HepG2 (cell line): ENCODE data around the gene DDIT4. TPM values are rescaled to one million over a fixed set of nuclear protein-coding genes. Genes with fewer than 3 reads are reported as not detected.

Source experiments
- BATF2 ChIP-seq: sonication (generic); formaldehyde crosslinking; IDR thresholded peaks from 2 replicates; pipeline ENCODE4 v1.8.0; 2022; ENCODE audit warnings: mild to moderate bottlenecking, missing genetic modification reagents, moderate library complexity
- GPBP1L1 ChIP-seq: sonication (generic); formaldehyde crosslinking; IDR thresholded peaks from 2 replicates; pipeline ENCODE4 v1.5.0; 2020; ENCODE audit warnings: mild to moderate bottlenecking, missing genetic modification reagents
- HIC2 ChIP-seq: sonication (generic); formaldehyde crosslinking; IDR thresholded peaks from 2 replicates; pipeline ENCODE4 v1.9.0; 2022; ENCODE audit warnings: low read depth, missing genetic modification reagents
- IRF1 ChIP-seq: sonication (generic); formaldehyde crosslinking; IDR thresholded peaks from 2 replicates; pipeline ENCODE4 v1.4.0; 2020; ENCODE audit warnings: low read depth, mild to moderate bottlenecking, missing genetic modification reagents
- KLF12 ChIP-seq: sonication (generic); formaldehyde crosslinking; IDR thresholded peaks from 2 replicates; pipeline ENCODE4 v1.4.0; 2020; ENCODE audit warnings: missing genetic modification reagents, borderline replicate concordance
- MLXIP ChIP-seq: sonication (generic); formaldehyde crosslinking; IDR thresholded peaks from 2 replicates; pipeline ENCODE4 v1.9.0; 2021; ENCODE audit warnings: missing genetic modification reagents, borderline replicate concordance
- MTA3 ChIP-seq: sonication (generic); formaldehyde crosslinking; IDR thresholded peaks from 2 replicates; pipeline ENCODE4 v1.4.0; 2020; ENCODE audit warnings: missing genetic modification reagents
- NCOA5 ChIP-seq: sonication (generic); formaldehyde crosslinking; IDR thresholded peaks from 2 replicates; pipeline ENCODE4 v1.4.0; 2020; ENCODE audit warnings: missing genetic modification reagents
- RNF2 ChIP-seq: fragments of 450-650 bp; conservative IDR thresholded peaks from 2 replicates; pipeline ENCODE4 v1.6.1; 2016; ENCODE audit warnings: low read depth
- SRF ChIP-seq: IDR thresholded peaks from 2 replicates; pipeline ENCODE4 v1.6.1; 2011; ENCODE audit warnings: mild to moderate bottlenecking, low read depth, low read length, moderate library complexity
- ZNF354B ChIP-seq: sonication (generic); formaldehyde crosslinking; IDR thresholded peaks from 2 replicates; pipeline ENCODE4 v1.8.0; 2022; ENCODE audit warnings: mild to moderate bottlenecking, missing genetic modification reagents
- ZNF543 ChIP-seq: sonication (generic); formaldehyde crosslinking; IDR thresholded peaks from 2 replicates; pipeline ENCODE4 v1.4.0; 2020; ENCODE audit warnings: mild to moderate bottlenecking, missing genetic modification reagents
- ZNF589 ChIP-seq: sonication (generic); formaldehyde crosslinking; conservative IDR thresholded peaks from 2 replicates; pipeline ENCODE4 v1.8.0; 2022; ENCODE audit warnings: mild to moderate bottlenecking, moderate library complexity, missing genetic modification reagents
- ZNF598 ChIP-seq: sonication (generic); formaldehyde crosslinking; IDR thresholded peaks from 2 replicates; pipeline ENCODE4 v1.5.1; 2020; ENCODE audit warnings: mild to moderate bottlenecking, missing genetic modification reagents, borderline replicate concordance
- ZNF687 ChIP-seq: sonication (generic); formaldehyde crosslinking; IDR thresholded peaks from 2 replicates; pipeline ENCODE4 v1.5.1; 2020; ENCODE audit warnings: mild to moderate bottlenecking, missing genetic modification reagents, moderate library complexity
- ZNF737 ChIP-seq: sonication (generic); formaldehyde crosslinking; IDR thresholded peaks from 2 replicates; pipeline ENCODE4 v1.5.0; 2020; ENCODE audit warnings: missing genetic modification reagents, mild to moderate bottlenecking, borderline replicate concordance
- ZNF782 ChIP-seq: sonication (generic); formaldehyde crosslinking; IDR thresholded peaks from 2 replicates; pipeline ENCODE4 v1.4.0; 2020; ENCODE audit warnings: missing genetic modification reagents, mild to moderate bottlenecking, borderline replicate concordance
- polyA plus RNA-seq, 8 experiments: library from polyadenylated mRNA; depleted of rRNA in 3 of 8; stranded (reverse) in 7 of 8; unstranded in 1 of 8; fragments of >200 nt; fragmentation: Illumina TruSeq in 4 of 8; extraction: Trizol in 4 of 8; gene quantifications; 2 replicates each; pipeline versions ENCODE4 v1.2.1 to v1.2.3, GENCODE V29; 2011 to 2016; ENCODE audit warnings: low read depth in 4 of 8, missing spikeins in 1 of 8, mixed read lengths in 1 of 8; ENCODE audit not compliant: insufficient read depth in 1 of 8
- total RNA-seq, 5 experiments: library from RNA; depleted of rRNA; stranded (reverse); fragments of >200 nt; fragmentation: Illumina TruSeq; extraction: Trizol; gene quantifications; 2 replicates each; pipeline ENCODE4 v1.2.3, GENCODE V29; 2016; ENCODE audit warnings: low read depth in 1 of 5

The DDIT4 gene
- total and polyA plus RNA-seq, 2 of the 13 experiments (the other 11 are each of a cell fraction or from before 2014, with no cell fraction given), result 35.6 to 40.7 TPM

- TF ChIP-seq ZNF687 (CRISPR knock-in tag), result peak; percentile 96
- no peak for TF ChIP-seq GPBP1L1
- TF ChIP-seq NCOA5, result no peak
- peak; percentile 76 for TF ChIP-seq HIC2 (CRISPR knock-in tag)
- no peak for TF ChIP-seq SRF
- peak; percentile 80; the same call in 1 of the 2 replicates for TF ChIP-seq ZNF543
- no peak for TF ChIP-seq MTA3
- TF ChIP-seq RNF2, result no peak
- TF ChIP-seq ZNF737 (CRISPR knock-in tag), result no peak
- TF ChIP-seq KLF12 (CRISPR knock-in tag), result no peak
- no peak for TF ChIP-seq ZNF354B (CRISPR knock-in tag)
- peak; percentile 41; the same call in 1 of the 2 replicates for TF ChIP-seq ZNF782 (CRISPR knock-in tag)
- no peak for TF ChIP-seq MLXIP
- TF ChIP-seq ZNF589 (CRISPR knock-in tag), result no peak
- no peak for TF ChIP-seq BATF2 (CRISPR knock-in tag)
- TF ChIP-seq ZNF598 (CRISPR knock-in tag), result no peak; the same call in 1 of the 2 replicates
- peak; percentile 37; the same call in 1 of the 2 replicates for TF ChIP-seq IRF1 (CRISPR knock-in tag)
Measured at GRCh38 chr10:72260239-72260975, 13.3 kb upstream of the DDIT4 start (continued).
